Measurements from ENCODE around the gene RMND5B.

- TF ChIP-seq CTCF (IDR thresholded peaks at IDR 0.05; ENCODE audit: poor library complexity), result no peak
- TF ChIP-seq EZH2 (IDR thresholded peaks at IDR 0.05; ENCODE audit: borderline replicate concordance), result no peak
- TF ChIP-seq EZH2phosphoT487 (IDR thresholded peaks at IDR 0.05; ENCODE audit: low read depth, severe bottlenecking, unreplicated experiment), result no peak
Measured at GRCh38 chr5:178198706-178199105, 67.9 kb downstream of the RMND5B start.

All from hepatocyte (in vitro differentiated cells).